Measurements from ENCODE around the gene CCDC141.

Gene CCDC141

GRCh38 chr2:178891265-178891958 is 158.5 kb downstream of the CCDC141 start (continued):
- TF ChIP-seq, protein P1, sequence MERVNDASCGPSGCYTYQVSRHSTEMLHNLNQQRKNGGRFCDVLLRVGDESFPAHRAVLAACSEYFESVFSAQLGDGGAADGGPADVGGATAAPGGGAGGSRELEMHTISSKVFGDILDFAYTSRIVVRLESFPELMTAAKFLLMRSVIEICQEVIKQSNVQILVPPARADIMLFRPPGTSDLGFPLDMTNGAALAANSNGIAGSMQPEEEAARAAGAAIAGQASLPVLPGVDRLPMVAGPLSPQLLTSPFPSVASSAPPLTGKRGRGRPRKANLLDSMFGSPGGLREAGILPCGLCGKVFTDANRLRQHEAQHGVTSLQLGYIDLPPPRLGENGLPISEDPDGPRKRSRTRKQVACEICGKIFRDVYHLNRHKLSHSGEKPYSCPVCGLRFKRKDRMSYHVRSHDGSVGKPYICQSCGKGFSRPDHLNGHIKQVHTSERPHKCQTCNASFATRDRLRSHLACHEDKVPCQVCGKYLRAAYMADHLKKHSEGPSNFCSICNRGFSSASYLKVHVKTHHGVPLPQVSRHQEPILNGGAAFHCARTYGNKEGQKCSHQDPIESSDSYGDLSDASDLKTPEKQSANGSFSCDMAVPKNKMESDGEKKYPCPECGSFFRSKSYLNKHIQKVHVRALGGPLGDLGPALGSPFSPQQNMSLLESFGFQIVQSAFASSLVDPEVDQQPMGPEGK (CRISPR knock-in tag; IDR thresholded peaks at IDR 0.05; ENCODE audit: borderline replicate concordance), result no peak
- TF ChIP-seq TOX (CRISPR knock-in tag; IDR thresholded peaks at IDR 0.05; ENCODE audit: borderline replicate concordance) (no peak), POU6F1 (CRISPR knock-in tag; IDR thresholded peaks at IDR 0.05; ENCODE audit: borderline replicate concordance, low read depth) (no peak), ARNTL (CRISPR knock-in tag; IDR thresholded peaks at IDR 0.05; ENCODE audit: borderline replicate concordance, low read depth) (no peak), RARB (CRISPR knock-in tag; IDR thresholded peaks at IDR 0.05) (no peak), ZNF8 (CRISPR knock-in tag; IDR thresholded peaks at IDR 0.05) (no peak), TCF4 (CRISPR knock-in tag; IDR thresholded peaks at IDR 0.05; ENCODE audit: borderline replicate concordance) (no peak), OSR1 (CRISPR knock-in tag; IDR thresholded peaks at IDR 0.05) (no peak), ZFP30 (CRISPR knock-in tag; IDR thresholded peaks at IDR 0.05) (no peak), ZC3H10 (CRISPR knock-in tag; IDR thresholded peaks at IDR 0.05) (no peak), ZFP3 (CRISPR knock-in tag; IDR thresholded peaks at IDR 0.05) (no peak)

- no peak for ATAC-seq
- no peak for TF ChIP-seq ESRRG (CRISPR knock-in tag; IDR thresholded peaks at IDR 0.05)
- TF ChIP-seq CSDC2 (CRISPR knock-in tag; IDR thresholded peaks at IDR 0.05), result no peak
- TF ChIP-seq PPARA (CRISPR knock-in tag; IDR thresholded peaks at IDR 0.05; ENCODE audit: borderline replicate concordance), result no peak
- TF ChIP-seq TOX (CRISPR knock-in tag; IDR thresholded peaks at IDR 0.05; ENCODE audit: borderline replicate concordance), result no peak
- no peak for TF ChIP-seq POU6F1 (CRISPR knock-in tag; IDR thresholded peaks at IDR 0.05; ENCODE audit: borderline replicate concordance, low read depth)
- TF ChIP-seq BACH2 (CRISPR knock-in tag; IDR thresholded peaks at IDR 0.05; ENCODE audit: borderline replicate concordance), result no peak
- TF ChIP-seq ZNF70 (CRISPR knock-in tag; IDR thresholded peaks at IDR 0.05), result no peak
- TF ChIP-seq ZNF8 (CRISPR knock-in tag; IDR thresholded peaks at IDR 0.05), result no peak
- TF ChIP-seq, protein P1 (CRISPR knock-in tag; IDR thresholded peaks at IDR 0.05; ENCODE audit: borderline replicate concordance), result no peak
- TF ChIP-seq, protein P2, sequence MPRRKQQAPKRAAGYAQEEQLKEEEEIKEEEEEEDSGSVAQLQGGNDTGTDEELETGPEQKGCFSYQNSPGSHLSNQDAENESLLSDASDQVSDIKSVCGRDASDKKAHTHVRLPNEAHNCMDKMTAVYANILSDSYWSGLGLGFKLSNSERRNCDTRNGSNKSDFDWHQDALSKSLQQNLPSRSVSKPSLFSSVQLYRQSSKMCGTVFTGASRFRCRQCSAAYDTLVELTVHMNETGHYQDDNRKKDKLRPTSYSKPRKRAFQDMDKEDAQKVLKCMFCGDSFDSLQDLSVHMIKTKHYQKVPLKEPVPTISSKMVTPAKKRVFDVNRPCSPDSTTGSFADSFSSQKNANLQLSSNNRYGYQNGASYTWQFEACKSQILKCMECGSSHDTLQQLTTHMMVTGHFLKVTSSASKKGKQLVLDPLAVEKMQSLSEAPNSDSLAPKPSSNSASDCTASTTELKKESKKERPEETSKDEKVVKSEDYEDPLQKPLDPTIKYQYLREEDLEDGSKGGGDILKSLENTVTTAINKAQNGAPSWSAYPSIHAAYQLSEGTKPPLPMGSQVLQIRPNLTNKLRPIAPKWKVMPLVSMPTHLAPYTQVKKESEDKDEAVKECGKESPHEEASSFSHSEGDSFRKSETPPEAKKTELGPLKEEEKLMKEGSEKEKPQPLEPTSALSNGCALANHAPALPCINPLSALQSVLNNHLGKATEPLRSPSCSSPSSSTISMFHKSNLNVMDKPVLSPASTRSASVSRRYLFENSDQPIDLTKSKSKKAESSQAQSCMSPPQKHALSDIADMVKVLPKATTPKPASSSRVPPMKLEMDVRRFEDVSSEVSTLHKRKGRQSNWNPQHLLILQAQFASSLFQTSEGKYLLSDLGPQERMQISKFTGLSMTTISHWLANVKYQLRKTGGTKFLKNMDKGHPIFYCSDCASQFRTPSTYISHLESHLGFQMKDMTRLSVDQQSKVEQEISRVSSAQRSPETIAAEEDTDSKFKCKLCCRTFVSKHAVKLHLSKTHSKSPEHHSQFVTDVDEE (CRISPR knock-in tag; IDR thresholded peaks at IDR 0.05), result no peak
- TF ChIP-seq ZC3H10 (CRISPR knock-in tag; IDR thresholded peaks at IDR 0.05), result no peak
- no peak for TF ChIP-seq OSR1 (CRISPR knock-in tag; IDR thresholded peaks at IDR 0.05)
Measured at GRCh38 chr2:178886006-178886405, 163.9 kb downstream of the CCDC141 start.

GRCh38 chr2:178884440-178884839 is 165.5 kb downstream of the CCDC141 start:
- TF ChIP-seq, protein P1 (CRISPR knock-in tag; IDR thresholded peaks at IDR 0.05; ENCODE audit: borderline replicate concordance), result no peak
- TF ChIP-seq ARNTL (CRISPR knock-in tag; IDR thresholded peaks at IDR 0.05; ENCODE audit: borderline replicate concordance, low read depth), result no peak
- TF ChIP-seq ZNF8 (CRISPR knock-in tag; IDR thresholded peaks at IDR 0.05), result no peak
- TF ChIP-seq ESRRG (CRISPR knock-in tag; IDR thresholded peaks at IDR 0.05), result no peak
- no peak for ATAC-seq
